Duodenal mucosa (tissue), 2 donors: ENCODE results near the gene TSTD2.
"Not testable (repeated sequence)": the region's sequence is repeated elsewhere in the genome, so short reads cannot be mapped to it uniquely, and the experiment has no call there.

Experiments used
- H3K27ac ChIP-seq: one replicate; pipeline ENCODE4 v1.7.0; 2013; ENCODE audit warnings: low read depth, low read length
- H3K27me3 ChIP-seq, 2 donors: one replicate each; pipeline ENCODE4 v1.7.0; 2013; ENCODE audit warnings: low read length in 2 of 2, control low read depth in 1 of 2; ENCODE audit not compliant: insufficient read depth in 2 of 2, control insufficient read depth in 1 of 2
- H3K36me3 ChIP-seq, 2 donors: one replicate each; pipeline ENCODE4 v1.7.0; 2013; ENCODE audit warnings: low read length in 2 of 2, control low read depth in 1 of 2; ENCODE audit not compliant: insufficient read depth in 2 of 2, control insufficient read depth in 1 of 2
- H3K4me1 ChIP-seq, 2 donors: one replicate each; pipeline ENCODE4 v1.7.0; 2013; ENCODE audit warnings: low read length in 2 of 2, control low read depth in 1 of 2; ENCODE audit not compliant: insufficient read depth in 2 of 2, control insufficient read depth in 1 of 2
- H3K4me3 ChIP-seq, 2 donors: one replicate each; pipeline ENCODE4 v1.7.0; 2013; ENCODE audit warnings: low read length in 2 of 2, low read depth in 1 of 2
- H3K9ac ChIP-seq, 2 donors: one replicate each; pipeline ENCODE4 v1.7.0; 2013; ENCODE audit warnings: low read length in 2 of 2, low read depth in 1 of 2
- H3K9me3 ChIP-seq, 2 donors: one replicate each; pipeline ENCODE4 v1.7.0; 2013; ENCODE audit warnings: low read length in 2 of 2, control low read depth in 1 of 2; ENCODE audit not compliant: control insufficient read depth in 1 of 2

TSTD2 gene

GRCh38 chr9:97594381-97594921, 38.7 kb downstream of the TSTD2 start:
- no peak overlapping the region for H3K4me3 ChIP-seq
- no peak overlapping the region for H3K27ac ChIP-seq
- peaks cover 0 to 3% of the 10 kb centered on the region in 2 donors for H3K36me3 ChIP-seq
- no peak overlapping the region for H3K9ac ChIP-seq
- H3K27me3 ChIP-seq: no peaks in the 10 kb centered on the region
- no peaks in the 10 kb centered on the region for H3K9me3 ChIP-seq
- H3K4me1 ChIP-seq: peaks cover 3 to 4% of the 10 kb centered on the region in 2 donors

GRCh38 chr9:97593960-97594359, 39.2 kb downstream of the TSTD2 start:
- Histone ChIP-seq H3K9ac (no peak overlapping the region), H3K4me3 (no peak overlapping the region), H3K27me3 (no peaks in the 10 kb centered on the region), H3K9me3 (no peaks in the 10 kb centered on the region), H3K36me3 (no peaks in the 10 kb centered on the region), H3K27ac (no peak overlapping the region), H3K4me1 (peaks cover 3 to 4% of the 10 kb centered on the region in 2 donors)

- Histone ChIP-seq H3K9ac (no peak overlapping the region), H3K4me3 (no peak overlapping the region), H3K36me3 (no peaks in the 10 kb centered on the region), H3K4me1 (no peaks in the 10 kb centered on the region), H3K27me3 (no peaks in the 10 kb centered on the region), H3K9me3 (no peaks in the 10 kb centered on the region), H3K27ac (no peak overlapping the region)
Measured at GRCh38 chr9:97592126-97592525, 41.0 kb downstream of the TSTD2 start.

- Histone ChIP-seq H3K9me3 (no peaks in the 10 kb centered on the region), H3K9ac (no peak overlapping the region), H3K36me3 (no peaks in the 10 kb centered on the region), H3K4me1 (no peaks in the 10 kb centered on the region), H3K27ac (no peak overlapping the region), H3K4me3 (no peak overlapping the region), H3K27me3 (no peaks in the 10 kb centered on the region)
Measured at GRCh38 chr9:97591535-97591934, 41.6 kb downstream of the TSTD2 start.

- not testable (repeated sequence) for H3K27me3 ChIP-seq, H3K9ac ChIP-seq
Measured at GRCh38 chr9:97586909-97587308, 46.3 kb downstream of the TSTD2 start.

GRCh38 chr9:97584778-97585177, 48.4 kb downstream of the TSTD2 start:
- not testable (repeated sequence) for H3K9me3 ChIP-seq, H3K36me3 ChIP-seq, H3K9ac ChIP-seq

More at GRCh38 chr9:97586909-97587308, 46.3 kb downstream of the TSTD2 start:
- not testable (repeated sequence) for H3K36me3 ChIP-seq, H3K4me3 ChIP-seq, H3K27ac ChIP-seq, H3K9me3 ChIP-seq, H3K4me1 ChIP-seq

GRCh38 chr9:97581590-97581989, 51.6 kb downstream of the TSTD2 start:
- H3K9me3 ChIP-seq, H3K36me3 ChIP-seq, H3K4me3 ChIP-seq, H3K27me3 ChIP-seq, H3K9ac ChIP-seq, H3K4me1 ChIP-seq, H3K27ac ChIP-seq: not testable (repeated sequence)

More at GRCh38 chr9:97584778-97585177, 48.4 kb downstream of the TSTD2 start:
- H3K27me3 ChIP-seq, H3K4me3 ChIP-seq, H3K4me1 ChIP-seq, H3K27ac ChIP-seq: not testable (repeated sequence)

GRCh38 chr9:97579914-97580313, 53.3 kb downstream of the TSTD2 start:
- H3K9ac ChIP-seq: no peak overlapping the region
- H3K4me1 ChIP-seq: no peaks in the 10 kb centered on the region
- no peak overlapping the region for H3K4me3 ChIP-seq
- H3K36me3 ChIP-seq: no peaks in the 10 kb centered on the region
- no peaks in the 10 kb centered on the region for H3K27me3 ChIP-seq
- H3K27ac ChIP-seq: no peak overlapping the region
- no peaks in the 10 kb centered on the region for H3K9me3 ChIP-seq

- Histone ChIP-seq H3K4me3 (no peak overlapping the region), H3K9ac (no peak overlapping the region), H3K36me3 (no peaks in the 10 kb centered on the region), H3K27me3 (no peaks in the 10 kb centered on the region), H3K27ac (no peak overlapping the region), H3K9me3 (no peaks in the 10 kb centered on the region), H3K4me1 (no peaks in the 10 kb centered on the region)
Measured at GRCh38 chr9:97578846-97579245, 54.3 kb downstream of the TSTD2 start.

- H3K9me3 ChIP-seq: no peaks in the 10 kb centered on the region
- H3K27ac ChIP-seq: no peak overlapping the region
- no peak overlapping the region for H3K9ac ChIP-seq
- no peaks in the 10 kb centered on the region for H3K27me3 ChIP-seq
- H3K4me3 ChIP-seq: no peak overlapping the region
- no peaks in the 10 kb centered on the region for H3K36me3 ChIP-seq
- no peaks in the 10 kb centered on the region for H3K4me1 ChIP-seq
Measured at GRCh38 chr9:97577051-97577450, 56.1 kb downstream of the TSTD2 start.

GRCh38 chr9:97575673-97576200, 57.4 kb downstream of the TSTD2 start:
- Histone ChIP-seq H3K9ac (no peak overlapping the region), H3K27ac (no peak overlapping the region), H3K4me1 (no peaks in the 10 kb centered on the region), H3K4me3 (no peak overlapping the region), H3K36me3 (no peaks in the 10 kb centered on the region), H3K9me3 (no peaks in the 10 kb centered on the region), H3K27me3 (no peaks in the 10 kb centered on the region)
